ENCODE measurements around the gene CD302. TPM values are rescaled to one million over a fixed set of nuclear protein-coding genes. Genes with fewer than 3 reads are reported as not detected.

CD302 gene
- total RNA-seq, 1 donor from 2014 or later = 3.9 TPM

- H3K9me3 Mint-ChIP-seq (ENCODE audit: low read depth) = no peaks in the 10 kb centered on the region
- peaks cover 8% of the 10 kb centered on the region for H3K4me1 Mint-ChIP-seq (ENCODE audit: low read depth)
- H3K4me3 Mint-ChIP-seq (ENCODE audit: low read depth) = no peak overlapping the region
- no peak overlapping the region for H3K27ac Mint-ChIP-seq
- TF ChIP-seq CTCF (IDR thresholded peaks at IDR 0.05; ENCODE audit: unreplicated experiment) = no peak
- no peak for DNase-seq (ENCODE audit: low spot score, unreplicated experiment)
- no peaks in the 10 kb centered on the region for H3K36me3 Mint-ChIP-seq (ENCODE audit: insufficient read depth)
- no peaks in the 10 kb centered on the region for H3K27me3 Mint-ChIP-seq
These were observed 13.2 kb upstream of the CD302 start for GRCh38 chr2:159811232-159811631.

GRCh38 chr2:159808032-159808425 lies 10.0 kb upstream of the CD302 start:
- Mint-ChIP-seq H3K9me3 (ENCODE audit: low read depth) (no peaks in the 10 kb centered on the region), H3K4me3 (ENCODE audit: low read depth) (no peak overlapping the region), H3K4me1 (ENCODE audit: low read depth) (peaks cover 8% of the 10 kb centered on the region), H3K27ac (no peak overlapping the region), H3K27me3 (no peaks in the 10 kb centered on the region), H3K36me3 (ENCODE audit: insufficient read depth) (no peaks in the 10 kb centered on the region)
- TF ChIP-seq CTCF (IDR thresholded peaks at IDR 0.05; ENCODE audit: unreplicated experiment) = no peak
- no peak for DNase-seq (ENCODE audit: low spot score, unreplicated experiment)

GRCh38 chr2:159807183-159808031 lies 9.4 kb upstream of the CD302 start:
- Mint-ChIP-seq H3K27ac (no peak overlapping the region), H3K27me3 (no peaks in the 10 kb centered on the region), H3K4me1 (ENCODE audit: low read depth) (peaks cover 8% of the 10 kb centered on the region), H3K9me3 (ENCODE audit: low read depth) (no peaks in the 10 kb centered on the region), H3K36me3 (ENCODE audit: insufficient read depth) (no peaks in the 10 kb centered on the region), H3K4me3 (ENCODE audit: low read depth) (no peak overlapping the region)
- peak; percentile 31 for DNase-seq (ENCODE audit: low spot score, unreplicated experiment)
- TF ChIP-seq CTCF (IDR thresholded peaks at IDR 0.05; ENCODE audit: unreplicated experiment) = peak; percentile 85

GRCh38 chr2:159804941-159805340 lies 6.9 kb upstream of the CD302 start:
- no peak for TF ChIP-seq CTCF (IDR thresholded peaks at IDR 0.05; ENCODE audit: unreplicated experiment)
- no peak for DNase-seq (ENCODE audit: low spot score, unreplicated experiment)
- no peaks in the 10 kb centered on the region for H3K9me3 Mint-ChIP-seq (ENCODE audit: low read depth)
- H3K36me3 Mint-ChIP-seq (ENCODE audit: insufficient read depth) = no peaks in the 10 kb centered on the region
- no peak overlapping the region for H3K4me3 Mint-ChIP-seq (ENCODE audit: low read depth)
- no peaks in the 10 kb centered on the region for H3K4me1 Mint-ChIP-seq (ENCODE audit: low read depth)
- H3K27me3 Mint-ChIP-seq = peaks cover 10% of the 10 kb centered on the region
- no peak overlapping the region for H3K27ac Mint-ChIP-seq

GRCh38 chr2:159803235-159803962 lies 5.4 kb upstream of the CD302 start:
- no peaks in the 10 kb centered on the region for H3K4me1 Mint-ChIP-seq (ENCODE audit: low read depth)
- no peaks in the 10 kb centered on the region for H3K36me3 Mint-ChIP-seq (ENCODE audit: insufficient read depth)
- no peak overlapping the region for H3K27ac Mint-ChIP-seq
- H3K27me3 Mint-ChIP-seq = peaks cover 25% of the 10 kb centered on the region
- no peak for TF ChIP-seq CTCF (IDR thresholded peaks at IDR 0.05; ENCODE audit: unreplicated experiment)
- DNase-seq (ENCODE audit: low spot score, unreplicated experiment) = no peak
- no peaks in the 10 kb centered on the region for H3K9me3 Mint-ChIP-seq (ENCODE audit: low read depth)
- no peak overlapping the region for H3K4me3 Mint-ChIP-seq (ENCODE audit: low read depth)
